Uterus (tissue), 4 donors: ENCODE measurements around the gene CCDC170. TPM values are rescaled to one million over a fixed set of nuclear protein-coding genes. Genes with fewer than 3 reads are reported as not detected.

Experiments
- DNase-seq, 2 donors: peaks; one replicate each; pipeline ENCODE4 v3.0.0-alpha.2; 2019 to 2020
- H3K27ac ChIP-seq, 2 donors: fragments of 200-600 bp; sonication (generic); 1 replicate in 1 of 2; 2 replicates in 1 of 2; pipeline ENCODE4 v1.5.1; 2016 to 2018
- H3K27me3 ChIP-seq, 2 donors: fragments of 200-600 bp; sonication (generic); one replicate each; pipeline ENCODE4 v1.5.1; 2018 to 2019; ENCODE audit warnings: control low read depth in 1 of 2
- H3K36me3 ChIP-seq, 2 donors: fragments of 200-600 bp; sonication (generic); one replicate each; pipeline ENCODE4 v1.5.1; 2019; ENCODE audit warnings: control low read depth in 1 of 2
- H3K4me1 ChIP-seq, 2 donors: fragments of 200-600 bp; sonication (generic); one replicate each; pipeline ENCODE4 v1.5.1; 2018 to 2019; ENCODE audit warnings: control low read depth in 1 of 2
- H3K4me3 ChIP-seq, 2 donors: fragments of 200-600 bp; sonication (generic); 1 replicate in 1 of 2; 2 replicates in 1 of 2; pipeline ENCODE4 v1.5.1; 2018 to 2019; ENCODE audit warnings: mild to moderate bottlenecking in 1 of 2
- H3K9me3 ChIP-seq, 2 donors: fragments of 200-600 bp; sonication (generic); one replicate each; pipeline ENCODE4 v1.5.1; 2019; ENCODE audit warnings: control low read depth in 1 of 2
- POLR2A ChIP-seq, 2 donors: fragments of 450-650 bp; IDR thresholded peaks; one replicate each; pipeline ENCODE4 v1.6.1; 2016; ENCODE audit warnings: antibody characterized with exemption in 2 of 2, mild to moderate bottlenecking in 1 of 2, moderate library complexity in 1 of 2
- intact Hi-C: fragments of 100-400 bp; cut with DNase I; formaldehyde crosslinking; loops from one replicate; pipeline ENCODE4 v1.15.1; 2023; ENCODE audit warnings: low total_unique reads
- total RNA-seq, 4 donors: library from RNA; depleted of rRNA in 3 of 4; stranded (reverse); fragments of >200 nt in 3 of 4; gene quantifications; one replicate each; pipeline versions ENCODE4 v1.1.0 to v1.2.4, GENCODE V29; 2014 to 2023
- TF ChIP-seq, protein P1 (sequence below), 4 experiments: fragments of 200-600 bp in 2 of 4; fragments of 450-650 bp in 2 of 4; sonication (generic) in 2 of 4; IDR thresholded peaks; one replicate each; pipeline ENCODE4 v1.5.1; 2016 to 2019; ENCODE audit warnings: antibody characterized with exemption in 4 of 4, mild to moderate bottlenecking in 2 of 4, moderate library complexity in 1 of 4
- donor health status: DM: yes; HTN: yes; CAD: no.

The CCDC170 gene
- total RNA-seq, 4 donors from 2014 or later, result 0.29 to 14.2 (median 4.1) TPM

- intact Hi-C loops, result no loop called here
- Histone ChIP-seq H3K9me3 (peaks cover 0 to 10% of the 10 kb centered on the region in 2 donors), H3K4me1 (no peaks in the 10 kb centered on the region), H3K27me3 (no peaks in the 10 kb centered on the region), H3K4me3 (no peak overlapping the region), H3K27ac (no peak overlapping the region), H3K36me3 (no peaks in the 10 kb centered on the region)
- no peak for DNase-seq
- TF ChIP-seq, protein P1, sequence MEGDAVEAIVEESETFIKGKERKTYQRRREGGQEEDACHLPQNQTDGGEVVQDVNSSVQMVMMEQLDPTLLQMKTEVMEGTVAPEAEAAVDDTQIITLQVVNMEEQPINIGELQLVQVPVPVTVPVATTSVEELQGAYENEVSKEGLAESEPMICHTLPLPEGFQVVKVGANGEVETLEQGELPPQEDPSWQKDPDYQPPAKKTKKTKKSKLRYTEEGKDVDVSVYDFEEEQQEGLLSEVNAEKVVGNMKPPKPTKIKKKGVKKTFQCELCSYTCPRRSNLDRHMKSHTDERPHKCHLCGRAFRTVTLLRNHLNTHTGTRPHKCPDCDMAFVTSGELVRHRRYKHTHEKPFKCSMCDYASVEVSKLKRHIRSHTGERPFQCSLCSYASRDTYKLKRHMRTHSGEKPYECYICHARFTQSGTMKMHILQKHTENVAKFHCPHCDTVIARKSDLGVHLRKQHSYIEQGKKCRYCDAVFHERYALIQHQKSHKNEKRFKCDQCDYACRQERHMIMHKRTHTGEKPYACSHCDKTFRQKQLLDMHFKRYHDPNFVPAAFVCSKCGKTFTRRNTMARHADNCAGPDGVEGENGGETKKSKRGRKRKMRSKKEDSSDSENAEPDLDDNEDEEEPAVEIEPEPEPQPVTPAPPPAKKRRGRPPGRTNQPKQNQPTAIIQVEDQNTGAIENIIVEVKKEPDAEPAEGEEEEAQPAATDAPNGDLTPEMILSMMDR (IDR thresholded peaks at IDR 0.05), result no peak
- no peak for TF ChIP-seq POLR2A (IDR thresholded peaks at IDR 0.05)
Observed at GRCh38 chr6:151589667-151590066, 95.8 kb downstream of the CCDC170 start.

DNA sequence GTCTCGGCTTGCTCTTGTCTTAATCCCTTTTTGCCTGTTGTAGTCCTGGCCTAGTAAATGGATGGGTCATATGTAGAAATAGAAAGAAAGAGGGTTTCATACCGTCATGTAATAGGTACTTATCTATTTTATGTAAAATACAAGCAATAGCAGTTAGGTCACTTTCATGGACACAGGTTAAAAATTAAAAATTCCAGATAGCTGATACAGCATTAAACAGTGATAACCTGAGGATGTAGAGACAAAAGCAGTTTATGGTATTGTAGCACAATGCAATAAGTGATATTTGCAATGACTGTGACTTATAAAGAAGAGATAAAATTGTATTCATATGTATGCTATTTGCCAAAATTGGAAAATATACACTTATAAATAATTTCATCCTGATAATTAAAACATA is 96.9 kb downstream of the CCDC170 start:
- TF ChIP-seq, protein P1 (IDR thresholded peaks at IDR 0.05), result no peak
- no peak for TF ChIP-seq POLR2A (IDR thresholded peaks at IDR 0.05)
- DNase-seq, result no peak
- Histone ChIP-seq H3K4me3 (no peak overlapping the region), H3K9me3 (peaks cover 0 to 10% of the 10 kb centered on the region in 2 donors), H3K4me1 (no peaks in the 10 kb centered on the region), H3K27me3 (no peaks in the 10 kb centered on the region), H3K36me3 (no peaks in the 10 kb centered on the region), H3K27ac (no peak overlapping the region)
- intact Hi-C loops, result no loop called here

GRCh38 chr6:151592449-151593159 is 98.8 kb downstream of the CCDC170 start:
- H3K27ac ChIP-seq, result no peak overlapping the region
- H3K36me3 ChIP-seq, result no peaks in the 10 kb centered on the region
- H3K9me3 ChIP-seq, result peaks cover 0 to 10% of the 10 kb centered on the region in 2 donors
- intact Hi-C loops, result no loop called here
- TF ChIP-seq POLR2A (IDR thresholded peaks at IDR 0.05), result no peak
- TF ChIP-seq, protein P1 (IDR thresholded peaks at IDR 0.05), result no peak
- no peak overlapping the region for H3K4me3 ChIP-seq
- no peaks in the 10 kb centered on the region for H3K27me3 ChIP-seq
- no peaks in the 10 kb centered on the region for H3K4me1 ChIP-seq
- DNase-seq, result no peak

DNA sequence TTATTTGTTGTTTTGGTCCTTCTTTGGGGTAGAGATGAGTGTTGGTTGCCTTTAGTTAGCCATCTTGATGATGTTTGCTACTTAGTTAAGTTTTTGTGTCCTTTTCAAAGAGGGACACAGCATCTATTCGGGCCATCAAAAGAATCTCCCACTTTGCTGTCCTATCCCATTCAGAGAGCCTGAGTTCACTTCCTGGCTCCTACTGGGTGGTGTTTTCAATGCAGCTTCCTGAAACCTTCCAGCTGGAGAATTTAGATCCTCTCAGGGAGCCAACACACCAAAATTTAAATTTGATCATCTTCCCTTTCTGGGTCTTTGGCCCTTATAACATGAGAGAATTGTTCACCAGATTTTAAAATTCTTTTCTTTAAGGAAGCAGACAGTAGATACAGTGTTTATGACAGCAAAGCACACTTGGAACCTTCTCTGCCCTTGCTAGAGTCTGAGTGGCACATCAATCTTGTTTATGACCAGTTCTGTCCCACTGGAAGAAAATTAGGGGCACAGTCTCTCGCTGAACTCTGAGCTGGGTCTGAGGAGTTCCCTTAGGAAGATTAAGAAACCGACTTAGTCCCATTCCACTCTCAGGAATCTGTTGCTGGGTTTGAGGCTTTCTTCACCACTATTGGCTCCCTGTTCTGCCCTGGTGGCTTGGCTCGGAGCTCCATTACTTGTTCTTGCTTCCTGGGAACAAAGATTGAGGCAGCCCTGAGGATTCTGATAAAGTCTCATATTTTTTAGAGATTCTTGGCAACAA is 115.5 kb downstream of the CCDC170 start:
- H3K36me3 ChIP-seq, result no peaks in the 10 kb centered on the region
- TF ChIP-seq, protein P1 (IDR thresholded peaks at IDR 0.05), result no peak
- TF ChIP-seq POLR2A (IDR thresholded peaks at IDR 0.05), result no peak
- H3K4me3 ChIP-seq, result no peak overlapping the region
- intact Hi-C loops, result no loop called here
- H3K9me3 ChIP-seq, result no peaks in the 10 kb centered on the region
- DNase-seq, result peak; percentile 62 to 70
- H3K4me1 ChIP-seq, result peaks cover 0 to 7% of the 10 kb centered on the region in 2 donors
- no peaks in the 10 kb centered on the region for H3K27me3 ChIP-seq
- H3K27ac ChIP-seq, result peak overlapping the region; percentile 57 to 66

- Histone ChIP-seq H3K27ac (peak overlapping the region in 1 of 2 donors; percentile 21), H3K27me3 (no peaks in the 10 kb centered on the region), H3K4me3 (no peak overlapping the region), H3K9me3 (no peaks in the 10 kb centered on the region), H3K36me3 (no peaks in the 10 kb centered on the region), H3K4me1 (peaks cover 3 to 7% of the 10 kb centered on the region in 2 donors)
- TF ChIP-seq, protein P1 (IDR thresholded peaks at IDR 0.05), result no peak
- TF ChIP-seq POLR2A (IDR thresholded peaks at IDR 0.05), result no peak
- no peak for DNase-seq
- intact Hi-C loops, result no loop called here
Observed at GRCh38 chr6:151610326-151610725, 116.5 kb downstream of the CCDC170 start.
